Esophagus squamous epithelium (tissue), 5 donors: ENCODE data around the gene KCND2. TPM values are rescaled to one million over a fixed set of nuclear protein-coding genes. Genes with fewer than 3 reads are reported as not detected.

ENCODE experiments used
- DNase-seq: peaks from one replicate; lab custom pipeline; 2025; lab: John Stamatoyannopoulos, UW
- H3K27ac ChIP-seq, 4 donors: fragments of 200-600 bp; sonication (generic); one replicate each; pipeline ENCODE4 v1.5.1; 2016 to 2019; ENCODE audit warnings: mild to moderate bottlenecking in 1 of 4
- H3K27me3 ChIP-seq, 4 donors: fragments of 200-600 bp; sonication (generic); 1 replicate in 3 of 4; 2 replicates in 1 of 4; pipeline versions ENCODE4 v1.5.1 to v1.6.0; 2017 to 2021; ENCODE audit warnings: antibody characterized with exemption in 1 of 4
- H3K36me3 ChIP-seq, 3 donors: fragments of 200-600 bp; sonication (generic); one replicate each; pipeline ENCODE4 v1.5.1; 2016 to 2019
- H3K4me1 ChIP-seq, 3 donors: fragments of 200-600 bp; sonication (generic); one replicate each; pipeline ENCODE4 v1.5.1; 2017 to 2019
- H3K4me3 ChIP-seq, 4 donors: fragments of 200-600 bp; sonication (generic); 1 replicate in 3 of 4; 2 replicates in 1 of 4; pipeline ENCODE4 v1.5.1; 2016 to 2019; ENCODE audit warnings: mild to moderate bottlenecking in 2 of 4, moderate library complexity in 1 of 4
- H3K9me3 ChIP-seq, 3 donors: fragments of 200-600 bp; sonication (generic); one replicate each; pipeline ENCODE4 v1.5.1; 2016 to 2019
- POLR2A ChIP-seq, 4 donors: fragments of 450-650 bp; IDR thresholded peaks; one replicate each; pipeline ENCODE4 v1.6.1; 2017; ENCODE audit warnings: antibody characterized with exemption in 4 of 4, mild to moderate bottlenecking in 4 of 4, moderate library complexity in 3 of 4
- WGBS, 2 donors: methylation state at CpG; one replicate each; pipeline ENCODE4 v1.1.5; 2018; 5-methylcytosine and 5-hydroxymethylcytosine counted together
- intact Hi-C: fragments of 100-400 bp; cut with DNase I; formaldehyde crosslinking; loops from one replicate; pipeline ENCODE4 v1.15.0; 2022
- total RNA-seq, 4 donors: library from RNA; depleted of rRNA; stranded (reverse); fragments of >200 nt; gene quantifications; one replicate each; pipeline ENCODE4 v1.1.0, GENCODE V29; 2016
- TF ChIP-seq, protein P1 (sequence below), 6 experiments: fragments of 450-650 bp in 4 of 6; fragments of 200-600 bp in 2 of 6; sonication (generic) in 2 of 6; IDR thresholded peaks; one replicate each; pipeline ENCODE4 v1.5.1; 2016 to 2019; ENCODE audit warnings: antibody characterized with exemption in 6 of 6, mild to moderate bottlenecking in 4 of 6, moderate library complexity in 4 of 6
- donor health status: DM: yes; HTN: yes; CAD: no.

The KCND2 gene
- total RNA-seq, 4 donors from 2014 or later: 0.09 to 0.19 TPM; not detected in 2

DNA sequence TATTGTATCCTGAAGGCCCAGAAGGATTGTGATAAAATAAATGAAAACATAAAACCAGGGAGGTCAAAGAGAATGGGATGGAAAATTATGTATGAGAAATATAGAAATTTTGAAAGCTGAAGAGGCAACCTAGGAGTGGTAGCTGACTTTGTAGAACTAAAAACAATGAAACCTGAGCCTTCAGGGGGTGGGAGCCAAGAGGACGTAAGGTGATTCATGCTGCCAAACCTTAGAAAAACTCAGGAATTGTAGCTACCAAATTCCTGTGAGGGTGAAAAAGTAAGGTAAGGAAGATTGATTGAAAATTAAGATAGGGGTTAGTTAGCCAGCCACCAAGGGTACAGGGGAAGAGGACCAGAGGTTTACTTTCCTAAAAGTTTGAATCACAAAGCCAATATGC, 213.2 kb downstream of the KCND2 start:
- Histone ChIP-seq H3K36me3 (no peaks in the 10 kb centered on the region), H3K4me3 (no peak overlapping the region), H3K4me1 (no peaks in the 10 kb centered on the region), H3K27me3 (no peaks in the 10 kb centered on the region), H3K27ac (no peak overlapping the region), H3K9me3 (no peaks in the 10 kb centered on the region)
- intact Hi-C loops: no loop called here
- 43 to 46% methylated on average over 1 of the region's 1 CpG for WGBS, 2 donors
- TF ChIP-seq, protein P1, sequence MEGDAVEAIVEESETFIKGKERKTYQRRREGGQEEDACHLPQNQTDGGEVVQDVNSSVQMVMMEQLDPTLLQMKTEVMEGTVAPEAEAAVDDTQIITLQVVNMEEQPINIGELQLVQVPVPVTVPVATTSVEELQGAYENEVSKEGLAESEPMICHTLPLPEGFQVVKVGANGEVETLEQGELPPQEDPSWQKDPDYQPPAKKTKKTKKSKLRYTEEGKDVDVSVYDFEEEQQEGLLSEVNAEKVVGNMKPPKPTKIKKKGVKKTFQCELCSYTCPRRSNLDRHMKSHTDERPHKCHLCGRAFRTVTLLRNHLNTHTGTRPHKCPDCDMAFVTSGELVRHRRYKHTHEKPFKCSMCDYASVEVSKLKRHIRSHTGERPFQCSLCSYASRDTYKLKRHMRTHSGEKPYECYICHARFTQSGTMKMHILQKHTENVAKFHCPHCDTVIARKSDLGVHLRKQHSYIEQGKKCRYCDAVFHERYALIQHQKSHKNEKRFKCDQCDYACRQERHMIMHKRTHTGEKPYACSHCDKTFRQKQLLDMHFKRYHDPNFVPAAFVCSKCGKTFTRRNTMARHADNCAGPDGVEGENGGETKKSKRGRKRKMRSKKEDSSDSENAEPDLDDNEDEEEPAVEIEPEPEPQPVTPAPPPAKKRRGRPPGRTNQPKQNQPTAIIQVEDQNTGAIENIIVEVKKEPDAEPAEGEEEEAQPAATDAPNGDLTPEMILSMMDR (IDR thresholded peaks at IDR 0.05): no peak
- no peak for TF ChIP-seq POLR2A (IDR thresholded peaks at IDR 0.05)
- DNase-seq: no peak

DNA sequence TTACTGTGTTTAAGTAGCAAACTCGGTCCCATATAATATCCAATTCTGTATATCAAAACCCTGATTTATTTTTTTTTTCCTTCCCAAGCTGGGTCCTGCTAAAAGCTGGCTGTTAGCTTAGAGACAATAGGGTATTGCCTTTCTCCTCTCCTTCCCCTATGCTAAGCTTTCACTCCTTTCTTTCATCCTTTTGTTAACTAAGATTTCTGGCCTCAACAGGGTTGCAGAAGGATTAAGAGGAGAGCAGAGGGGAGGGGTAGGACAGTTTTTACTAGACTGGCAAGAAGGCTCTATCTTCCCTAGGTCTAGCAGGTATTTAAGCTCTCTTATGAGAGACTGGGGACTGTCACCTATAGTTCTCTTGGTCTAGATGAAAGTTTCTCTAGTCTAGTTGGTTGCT, 229.2 kb downstream of the KCND2 start:
- DNase-seq: no peak
- intact Hi-C loops: no loop called here
- WGBS, 2 donors: 14 to 22% methylated on average over 1 of the region's 1 CpG
- H3K36me3 ChIP-seq: no peaks in the 10 kb centered on the region
- no peak overlapping the region for H3K4me3 ChIP-seq
- no peaks in the 10 kb centered on the region for H3K27me3 ChIP-seq
- no peaks in the 10 kb centered on the region for H3K9me3 ChIP-seq
- no peak overlapping the region for H3K27ac ChIP-seq
- TF ChIP-seq, protein P1 (IDR thresholded peaks at IDR 0.05): no peak
- no peak for TF ChIP-seq POLR2A (IDR thresholded peaks at IDR 0.05)
- no peaks in the 10 kb centered on the region for H3K4me1 ChIP-seq

DNA sequence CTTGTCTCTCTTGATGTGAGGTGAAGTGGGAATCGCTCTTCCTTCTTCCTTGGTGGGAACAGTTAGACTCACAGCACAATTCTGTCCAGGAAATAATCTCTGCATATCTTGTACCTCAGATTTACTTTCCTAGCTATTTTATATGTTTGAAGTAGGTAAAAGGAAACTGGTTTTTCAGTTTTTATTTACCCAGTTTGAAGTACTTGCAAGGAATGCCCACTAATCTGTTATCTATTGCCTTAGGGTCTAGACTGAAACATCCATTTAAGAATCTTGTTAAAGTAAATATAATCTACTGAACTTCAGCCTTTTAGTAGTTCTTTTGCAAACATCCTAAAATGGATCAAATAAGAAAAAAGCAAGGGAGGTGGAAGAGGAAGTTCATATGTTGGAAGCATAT, 229.8 kb downstream of the KCND2 start:
- Histone ChIP-seq H3K4me1 (no peaks in the 10 kb centered on the region), H3K9me3 (no peaks in the 10 kb centered on the region), H3K36me3 (no peaks in the 10 kb centered on the region), H3K27me3 (no peaks in the 10 kb centered on the region), H3K4me3 (no peak overlapping the region), H3K27ac (no peak overlapping the region)
- intact Hi-C loops: no loop called here
- 58 to 84% methylated on average over 1 of the region's 1 CpG for WGBS, 2 donors
- no peak for DNase-seq
- TF ChIP-seq, protein P1 (IDR thresholded peaks at IDR 0.05): no peak
- TF ChIP-seq POLR2A (IDR thresholded peaks at IDR 0.05): no peak

DNA sequence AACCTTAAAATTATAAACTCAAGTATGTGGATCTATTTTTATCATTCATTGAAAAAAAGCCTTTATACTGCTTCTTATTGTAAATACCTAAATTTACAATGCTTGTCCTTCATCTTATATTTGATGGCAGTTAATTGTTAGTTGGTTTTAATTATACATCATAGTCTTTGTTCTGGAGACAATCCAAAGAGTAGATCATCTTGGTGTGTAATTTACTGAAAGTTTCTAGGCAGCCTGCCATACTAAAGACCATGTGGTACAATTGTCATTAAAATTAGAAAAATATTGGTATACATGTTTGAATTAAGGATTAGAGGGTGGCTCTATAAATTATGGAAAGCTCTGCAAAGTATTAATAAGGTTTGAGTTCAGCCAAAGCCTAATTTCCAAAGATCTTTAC, 231.4 kb downstream of the KCND2 start:
- TF ChIP-seq, protein P1 (IDR thresholded peaks at IDR 0.05): no peak
- TF ChIP-seq POLR2A (IDR thresholded peaks at IDR 0.05): no peak
- H3K4me3 ChIP-seq: no peak overlapping the region
- H3K9me3 ChIP-seq: no peaks in the 10 kb centered on the region
- H3K27me3 ChIP-seq: no peaks in the 10 kb centered on the region
- no peaks in the 10 kb centered on the region for H3K4me1 ChIP-seq
- intact Hi-C loops: no loop called here
- H3K27ac ChIP-seq: no peak overlapping the region
- DNase-seq: no peak
- no peaks in the 10 kb centered on the region for H3K36me3 ChIP-seq

DNA sequence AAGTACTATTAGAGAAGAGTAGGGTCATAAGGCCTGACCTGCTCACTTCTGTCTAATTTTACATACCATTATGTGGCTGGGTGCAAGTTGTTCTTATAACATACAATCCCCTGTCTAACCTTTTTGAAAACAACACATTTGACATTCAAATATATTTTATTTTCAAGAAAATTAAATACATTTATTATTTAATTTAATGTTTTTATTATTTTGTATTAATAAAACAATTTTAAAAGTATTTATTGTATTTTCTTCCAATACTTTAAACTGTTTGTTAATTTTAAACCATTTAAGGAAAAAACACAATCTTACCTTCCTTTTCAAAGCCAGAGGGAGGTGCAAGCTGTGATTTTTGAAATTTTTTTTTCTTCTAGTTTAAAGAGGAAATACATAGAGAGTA, 232.8 kb downstream of the KCND2 start:
- no peaks in the 10 kb centered on the region for H3K9me3 ChIP-seq
- TF ChIP-seq, protein P1 (IDR thresholded peaks at IDR 0.05): no peak
- no peak for TF ChIP-seq POLR2A (IDR thresholded peaks at IDR 0.05)
- no peaks in the 10 kb centered on the region for H3K27me3 ChIP-seq
- H3K36me3 ChIP-seq: no peaks in the 10 kb centered on the region
- DNase-seq: no peak
- intact Hi-C loops: no loop called here
- no peak overlapping the region for H3K27ac ChIP-seq
- no peak overlapping the region for H3K4me3 ChIP-seq
- no peaks in the 10 kb centered on the region for H3K4me1 ChIP-seq
